ENCODE measurements around the gene CTNNA3. TPM values are rescaled to one million over a fixed set of nuclear protein-coding genes. Genes with fewer than 3 reads are reported as not detected.

The CTNNA3 gene
- polyA plus RNA-seq, 1 experiment = 0.26 TPM

DNA sequence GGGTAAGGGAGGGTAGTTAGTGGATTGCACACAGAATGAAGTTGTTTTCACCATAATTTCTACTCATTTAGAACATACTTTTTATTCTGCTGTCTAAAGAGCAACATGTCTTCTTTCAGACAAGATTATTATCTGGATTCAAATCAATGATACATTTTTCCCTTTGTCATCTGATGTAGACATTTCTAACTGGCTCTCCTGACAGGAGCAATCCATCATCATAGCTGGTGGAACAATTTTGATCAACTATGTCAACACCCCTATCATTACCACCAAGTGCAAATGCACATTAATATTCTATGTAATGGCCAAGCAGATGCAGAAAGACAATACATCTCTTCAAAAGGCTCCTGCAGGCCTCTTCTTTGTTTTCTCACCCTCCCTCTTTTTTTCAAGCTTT is 1443.0 kb downstream of the CTNNA3 start:
- Histone ChIP-seq H3K27ac (ENCODE audit: low read depth, low read length) (no peak overlapping the region), H3K27me3 (ENCODE audit: control insufficient read depth, insufficient read depth, low read length) (no peaks in the 10 kb centered on the region), H3K4me3 (ENCODE audit: low read depth, low read length) (no peak overlapping the region), H3K9me3 (ENCODE audit: control insufficient read depth, insufficient read depth, low read length) (no peaks in the 10 kb centered on the region)
- no peak for DNase-seq (ENCODE audit: low read depth, low spot score)
- POLR2A ChIA-PET = no interaction called here
- CTCF ChIA-PET = no interaction called here
- TF ChIP-seq, protein P1, sequence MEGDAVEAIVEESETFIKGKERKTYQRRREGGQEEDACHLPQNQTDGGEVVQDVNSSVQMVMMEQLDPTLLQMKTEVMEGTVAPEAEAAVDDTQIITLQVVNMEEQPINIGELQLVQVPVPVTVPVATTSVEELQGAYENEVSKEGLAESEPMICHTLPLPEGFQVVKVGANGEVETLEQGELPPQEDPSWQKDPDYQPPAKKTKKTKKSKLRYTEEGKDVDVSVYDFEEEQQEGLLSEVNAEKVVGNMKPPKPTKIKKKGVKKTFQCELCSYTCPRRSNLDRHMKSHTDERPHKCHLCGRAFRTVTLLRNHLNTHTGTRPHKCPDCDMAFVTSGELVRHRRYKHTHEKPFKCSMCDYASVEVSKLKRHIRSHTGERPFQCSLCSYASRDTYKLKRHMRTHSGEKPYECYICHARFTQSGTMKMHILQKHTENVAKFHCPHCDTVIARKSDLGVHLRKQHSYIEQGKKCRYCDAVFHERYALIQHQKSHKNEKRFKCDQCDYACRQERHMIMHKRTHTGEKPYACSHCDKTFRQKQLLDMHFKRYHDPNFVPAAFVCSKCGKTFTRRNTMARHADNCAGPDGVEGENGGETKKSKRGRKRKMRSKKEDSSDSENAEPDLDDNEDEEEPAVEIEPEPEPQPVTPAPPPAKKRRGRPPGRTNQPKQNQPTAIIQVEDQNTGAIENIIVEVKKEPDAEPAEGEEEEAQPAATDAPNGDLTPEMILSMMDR (IDR thresholded peaks at IDR 0.05; ENCODE audit: low read depth, low read length) = no peak

DNA sequence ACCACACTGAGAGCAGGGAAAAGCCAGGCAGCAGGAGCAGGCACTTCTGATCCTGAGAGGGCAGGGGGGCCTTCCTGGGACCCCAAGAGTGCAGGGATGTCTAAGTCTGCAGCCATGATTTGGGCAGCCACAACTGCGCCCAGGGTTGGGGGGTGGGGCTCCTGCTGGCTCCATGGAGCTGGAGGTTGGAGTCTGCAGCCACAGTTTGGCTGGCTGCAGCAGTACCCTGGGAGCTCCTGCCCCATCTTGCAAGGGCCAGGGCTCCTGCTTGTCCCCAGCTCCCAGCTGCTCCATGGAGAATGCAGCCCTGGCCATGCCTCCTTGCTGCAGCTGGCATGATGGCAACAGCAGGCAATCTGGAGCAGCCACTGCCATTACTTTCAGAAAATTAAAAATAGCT is 1449.8 kb downstream of the CTNNA3 start:
- H3K4me3 ChIP-seq (ENCODE audit: low read depth, low read length) = no peak overlapping the region
- no peak for DNase-seq (ENCODE audit: low read depth, low spot score)
- ChIA-PET POLR2A (no interaction called here), CTCF (no interaction called here)
- H3K9me3 ChIP-seq (ENCODE audit: control insufficient read depth, insufficient read depth, low read length) = peaks cover 12% of the 10 kb centered on the region
- TF ChIP-seq, protein P1 (IDR thresholded peaks at IDR 0.05; ENCODE audit: low read depth, low read length) = no peak
- no peaks in the 10 kb centered on the region for H3K27me3 ChIP-seq (ENCODE audit: control insufficient read depth, insufficient read depth, low read length)
- no peak overlapping the region for H3K27ac ChIP-seq (ENCODE audit: low read depth, low read length)

DNA sequence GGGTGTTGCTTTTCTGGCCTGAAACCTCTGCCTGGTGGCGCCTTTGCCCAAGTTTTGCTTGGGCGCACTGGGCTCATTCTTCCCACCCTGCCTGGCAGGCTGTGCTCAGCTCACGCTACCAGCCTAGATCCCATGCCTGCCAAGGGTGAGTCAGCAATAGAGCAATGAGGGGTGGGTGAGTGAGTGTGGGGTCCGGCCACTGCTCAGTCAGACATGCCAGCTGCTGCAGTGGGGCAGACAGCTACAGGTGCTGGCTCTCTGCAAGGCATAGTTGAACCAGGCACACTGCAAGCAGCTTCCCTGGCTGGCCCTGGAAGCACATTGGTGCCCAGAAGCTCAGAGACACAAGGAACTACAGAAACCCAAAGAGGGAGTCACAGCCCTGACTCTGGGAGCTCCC is 1451.0 kb downstream of the CTNNA3 start:
- CTCF ChIA-PET = no interaction called here
- TF ChIP-seq, protein P1 (IDR thresholded peaks at IDR 0.05; ENCODE audit: low read depth, low read length) = no peak
- H3K27me3 ChIP-seq (ENCODE audit: control insufficient read depth, insufficient read depth, low read length) = no peaks in the 10 kb centered on the region
- no peak for DNase-seq (ENCODE audit: low read depth, low spot score)
- peaks cover 12% of the 10 kb centered on the region for H3K9me3 ChIP-seq (ENCODE audit: control insufficient read depth, insufficient read depth, low read length)
- H3K4me3 ChIP-seq (ENCODE audit: low read depth, low read length) = no peak overlapping the region
- no peak overlapping the region for H3K27ac ChIP-seq (ENCODE audit: low read depth, low read length)
- POLR2A ChIA-PET = no interaction called here

DNA sequence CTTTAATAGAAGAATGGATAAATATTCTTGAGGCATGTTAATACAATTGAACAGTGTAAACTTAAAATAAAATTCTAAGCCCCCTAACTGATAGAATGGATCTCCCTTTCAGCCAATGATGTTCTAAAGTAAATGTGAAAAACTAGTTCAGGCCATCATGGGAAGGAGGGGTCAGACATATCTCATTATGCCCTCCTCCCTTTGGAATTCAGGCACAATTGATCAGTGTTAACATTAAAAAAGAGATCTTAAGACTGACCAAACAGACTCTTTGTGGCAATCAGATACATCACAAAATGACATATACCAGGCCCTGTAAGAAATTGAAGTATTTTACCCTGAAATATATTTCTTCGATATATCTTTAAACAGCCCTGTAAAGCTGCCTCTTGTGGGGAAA is 1453.1 kb downstream of the CTNNA3 start:
- POLR2A ChIA-PET = no interaction called here
- TF ChIP-seq, protein P1 (IDR thresholded peaks at IDR 0.05; ENCODE audit: low read depth, low read length) = no peak

DNA sequence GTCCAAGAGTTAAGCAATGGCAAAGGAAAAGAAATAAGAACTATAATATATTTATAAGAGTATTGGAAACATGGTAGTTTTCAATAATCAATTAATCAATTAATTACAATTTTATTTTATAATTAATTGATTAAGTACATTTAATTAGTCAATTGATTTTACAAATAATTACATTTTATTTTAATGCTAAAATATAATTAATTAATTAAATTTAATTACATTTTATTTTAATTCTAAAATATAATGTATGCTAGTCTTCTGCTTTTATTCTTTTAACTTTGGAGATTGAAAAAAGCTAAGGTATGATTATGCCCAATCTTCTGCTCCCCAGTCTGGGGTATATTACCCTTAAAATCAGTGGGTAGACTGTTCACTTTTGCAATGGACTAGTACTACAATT is 1456.9 kb downstream of the CTNNA3 start:
- Histone ChIP-seq H3K4me3 (ENCODE audit: low read depth, low read length) (no peak overlapping the region), H3K9me3 (ENCODE audit: control insufficient read depth, insufficient read depth, low read length) (no peaks in the 10 kb centered on the region), H3K27me3 (ENCODE audit: control insufficient read depth, insufficient read depth, low read length) (no peaks in the 10 kb centered on the region), H3K27ac (ENCODE audit: low read depth, low read length) (no peak overlapping the region)
- ChIA-PET POLR2A (no interaction called here), CTCF (no interaction called here)
- no peak for DNase-seq (ENCODE audit: low read depth, low spot score)
- TF ChIP-seq, protein P1 (IDR thresholded peaks at IDR 0.05; ENCODE audit: low read depth, low read length) = no peak

More for the DNA sequence above, 1453.1 kb downstream of the CTNNA3 start:
- DNase-seq (ENCODE audit: low read depth, low spot score) = no peak
- no peak overlapping the region for H3K27ac ChIP-seq (ENCODE audit: low read depth, low read length)
- no peaks in the 10 kb centered on the region for H3K27me3 ChIP-seq (ENCODE audit: control insufficient read depth, insufficient read depth, low read length)
- H3K9me3 ChIP-seq (ENCODE audit: control insufficient read depth, insufficient read depth, low read length) = peaks cover 12% of the 10 kb centered on the region
- H3K4me3 ChIP-seq (ENCODE audit: low read depth, low read length) = no peak overlapping the region
- CTCF ChIA-PET = no interaction called here
